KMS-11 (cell line): ENCODE measurements around the gene STX18.
A peak's percentile ranks its signal among the peaks of the same experiment; 100 is the strongest.

ENCODE experiments used
- H2AFZ ChIP-seq: fragments of 200-600 bp; sonication (generic); 2 replicates; pipeline ENCODE4 v1.6.1; 2016; ENCODE audit warnings: antibody characterized with exemption, mixed run types, low read depth
- H3K27ac ChIP-seq: fragments of 200-600 bp; sonication (generic); 2 replicates; pipeline ENCODE4 v1.6.1; 2016; ENCODE audit warnings: mild to moderate bottlenecking, mixed run types
- H3K27me3 ChIP-seq: fragments of 200-600 bp; sonication (generic); 2 replicates; pipeline ENCODE4 v1.6.1; 2017; ENCODE audit warnings: mild to moderate bottlenecking, low read depth, mixed run types, moderate library complexity; ENCODE audit not compliant: insufficient read depth
- H3K36me3 ChIP-seq: fragments of 200-600 bp; sonication (generic); 2 replicates; pipeline ENCODE4 v1.6.1; 2017; ENCODE audit warnings: mild to moderate bottlenecking, mixed run types; ENCODE audit not compliant: insufficient read depth
- H3K4me1 ChIP-seq: fragments of 200-600 bp; sonication (generic); 2 replicates; pipeline ENCODE4 v1.6.1; 2016; ENCODE audit warnings: mild to moderate bottlenecking, low read depth, mixed run types; ENCODE audit not compliant: poor library complexity, severe bottlenecking
- H3K4me2 ChIP-seq: fragments of 200-600 bp; sonication (generic); 2 replicates; pipeline ENCODE4 v1.7.0; 2016; ENCODE audit warnings: mild to moderate bottlenecking, mixed run types
- H3K4me3 ChIP-seq: fragments of 200-600 bp; sonication (generic); IDR thresholded peaks from 2 replicates; pipeline ENCODE4 v1.6.1; 2017; ENCODE audit warnings: low read depth, low read length, mixed read lengths; ENCODE audit not compliant: insufficient read depth
- H3K79me2 ChIP-seq: fragments of 200-600 bp; sonication (generic); 2 replicates; pipeline ENCODE4 v1.6.1; 2016; ENCODE audit warnings: low read depth, mixed run types; ENCODE audit not compliant: insufficient read depth
- H3K9ac ChIP-seq: fragments of 200-600 bp; sonication (generic); 2 replicates; pipeline ENCODE4 v1.6.1; 2016; ENCODE audit warnings: mild to moderate bottlenecking, mixed run types
- H4K20me1 ChIP-seq: fragments of 200-600 bp; sonication (generic); 2 replicates; pipeline ENCODE4 v1.6.1; 2016; ENCODE audit warnings: mild to moderate bottlenecking, mixed run types; ENCODE audit not compliant: insufficient read depth
- CTCF ChIP-seq: fragments of 200-600 bp; sonication (generic); conservative IDR thresholded peaks from 2 replicates; pipeline ENCODE4 v1.6.1; 2017; ENCODE audit warnings: low read depth, mild to moderate bottlenecking, antibody characterized with exemption, low read length, moderate library complexity, mixed read lengths

The STX18 gene

GRCh38 chr4:4430492-4431195 lies 111.2 kb downstream of the STX18 start:
- TF ChIP-seq CTCF: peak; percentile 53
- no peak overlapping the region for H3K27ac ChIP-seq
- H3K79me2 ChIP-seq: no peaks in the 10 kb centered on the region
- no peak overlapping the region for H3K4me3 ChIP-seq
- H2AFZ ChIP-seq: no peak overlapping the region
- H3K4me1 ChIP-seq: peaks cover 7% of the 10 kb centered on the region
- no peak overlapping the region for H3K9ac ChIP-seq
- H3K36me3 ChIP-seq: no peaks in the 10 kb centered on the region
- no peaks in the 10 kb centered on the region for H4K20me1 ChIP-seq
- no peaks in the 10 kb centered on the region for H3K27me3 ChIP-seq
- H3K4me2 ChIP-seq: no peak overlapping the region

GRCh38 chr4:4428966-4429875 lies 112.6 kb downstream of the STX18 start:
- no peaks in the 10 kb centered on the region for H3K36me3 ChIP-seq
- no peak for TF ChIP-seq CTCF
- no peaks in the 10 kb centered on the region for H4K20me1 ChIP-seq
- no peak overlapping the region for H2AFZ ChIP-seq
- no peak overlapping the region for H3K9ac ChIP-seq
- no peaks in the 10 kb centered on the region for H3K27me3 ChIP-seq
- H3K4me1 ChIP-seq: peaks cover 7% of the 10 kb centered on the region
- H3K4me2 ChIP-seq: no peak overlapping the region
- H3K79me2 ChIP-seq: no peaks in the 10 kb centered on the region
- no peak overlapping the region for H3K27ac ChIP-seq
- H3K4me3 ChIP-seq: no peak overlapping the region

- H3K4me2 ChIP-seq: no peak overlapping the region
- H3K4me1 ChIP-seq: peaks cover 7% of the 10 kb centered on the region
Observed at GRCh38 chr4:4427886-4428285, 114.0 kb downstream of the STX18 start.

More at GRCh38 chr4:4427886-4428285, 114.0 kb downstream of the STX18 start:
- Histone ChIP-seq H3K27me3 (no peaks in the 10 kb centered on the region), H4K20me1 (no peaks in the 10 kb centered on the region), H3K79me2 (no peaks in the 10 kb centered on the region), H2AFZ (no peak overlapping the region), H3K36me3 (no peaks in the 10 kb centered on the region), H3K27ac (no peak overlapping the region), H3K9ac (no peak overlapping the region), H3K4me3 (no peak overlapping the region)
- no peak for TF ChIP-seq CTCF
